Measurements from ENCODE around the gene PPP4R1. TPM values are rescaled to one million over a fixed set of nuclear protein-coding genes. Genes with fewer than 3 reads are reported as not detected.

PPP4R1 gene
- total and polyA plus RNA-seq, 2 of the 4 experiments (the other 2 are of a cell fraction), result 80.6 to 123 TPM

DNA sequence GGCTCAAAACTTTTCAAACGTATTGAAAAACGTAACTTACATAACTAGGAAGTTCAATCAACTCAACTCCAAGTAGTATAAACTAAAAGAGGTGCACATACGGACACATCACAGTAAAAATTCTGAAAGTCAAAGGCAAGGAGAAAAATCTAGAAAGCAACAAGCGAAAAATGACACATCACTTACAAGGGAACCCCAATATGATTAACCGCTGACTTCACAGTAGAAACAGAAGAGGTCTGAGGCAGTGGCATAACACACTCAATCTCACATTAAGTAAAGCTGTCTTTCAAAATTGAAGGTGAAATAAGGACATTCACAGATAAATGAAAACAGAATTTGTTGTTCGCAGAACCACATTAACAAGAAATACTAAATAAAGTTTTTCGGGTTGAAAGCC is 32.7 kb downstream of the PPP4R1 start:
- H3K36me3 ChIP-seq (ENCODE audit: control insufficient read depth, insufficient read depth, low read length), result peaks cover 19% of the 10 kb centered on the region
- CTCF ChIA-PET, result no interaction called here

More for the DNA sequence above, 32.7 kb downstream of the PPP4R1 start:
- dilution Hi-C loops (cut with HindIII; ENCODE audit: low sequenced_read_pairs, unreplicated experiment), result no loop called here
- Histone ChIP-seq H4K8ac (ENCODE audit: low read depth in 2 of 2, low read length in 2 of 2) (no peak overlapping the region), H3K14ac (replicated peaks; ENCODE audit: low read depth, low read length) (no peak overlapping the region), H2BK5ac (ENCODE audit: low read depth, low read length, poor library complexity, severe bottlenecking) (no peak overlapping the region), H3K18ac (ENCODE audit: low read depth, low read length) (no peak overlapping the region), H3K4me1 (ENCODE audit: control insufficient read depth, insufficient read depth, low read length) (peaks cover 2% of the 10 kb centered on the region; the same call in 1 of the 2 replicates), H3K56ac (ENCODE audit: extremely low read depth, insufficient read depth, low read length) (no peak overlapping the region), H3K4me2 (ENCODE audit: low read depth, low read length) (no peak overlapping the region), H3K9me3 (ENCODE audit: control insufficient read depth, insufficient read depth, low read length) (no peaks in the 10 kb centered on the region), H4K5ac (ENCODE audit: low read depth, low read length) (no peak overlapping the region), H2BK20ac (ENCODE audit: low read depth, low read length) (no peak overlapping the region), H2AK9ac (replicated peaks; ENCODE audit: low read depth, low read length, poor library complexity) (no peak overlapping the region), H3K9ac (ENCODE audit: low read depth, low read length) (no peak overlapping the region), H3K27ac (ENCODE audit: insufficient read depth, low read length) (no peak overlapping the region), H4K20me1 (ENCODE audit: insufficient read depth, low read length) (0 out of 2 replicates have a peak, but pooled peaks cover 3% of the 10 kb centered on the region), H2BK120ac (ENCODE audit: low read depth, low read length) (no peak overlapping the region), H2AK5ac (ENCODE audit: low read depth, low read length) (no peak overlapping the region), H3K4ac (ENCODE audit: low read depth, low read length) (no peak overlapping the region), H3K9me1 (ENCODE audit: insufficient read depth, low read length) (peaks cover 3% of the 10 kb centered on the region; the same call in 1 of the 2 replicates), H4K91ac (ENCODE audit: insufficient read depth, low read depth, low read length) (no peak overlapping the region), H3K23ac (ENCODE audit: low read depth, low read length) (no peak overlapping the region), H2BK15ac (ENCODE audit: low read depth, low read length) (no peak overlapping the region), H3K79me1 (ENCODE audit: low read depth in 1 of 2, low read length in 2 of 2) (peaks cover 10 to 40% of the 10 kb centered on the region in 2 experiments), H3K4me3 (ENCODE audit: insufficient read depth, low read depth, low read length) (no peak overlapping the region), H3K27me3 (ENCODE audit: control insufficient read depth, insufficient read depth, low read length) (no peaks in the 10 kb centered on the region), H2AFZ (replicated peaks; ENCODE audit: low read length, poor library complexity) (no peak overlapping the region)
- DNase-seq, result no peak
- in situ Hi-C loops (cut with MboI; ENCODE audit: low sequenced_read_pairs), result loop anchor here (10.0 kb wide), 1 partner anchor 363 kb away; no protein-coding TSS in a partner anchor
- intact Hi-C loops (cut with micrococcal nuclease), result no loop called here
- ATAC-seq (ENCODE audit: low read depth), result no peak
- no CpG with 5 or more reads among the region's 7 CpGs for WGBS, 2 experiments (ENCODE audit: extremely low coverage in 2 of 2, insufficient read length in 1 of 2)
- no TSS peak for BruUV-seq (replicated peaks)
- POLR2A ChIA-PET (ENCODE audit: unreplicated experiment), result no interaction called here
- TF ChIP-seq RFX5 (IDR thresholded peaks at IDR 0.05; ENCODE audit: low read depth, low read length) (no peak), CEBPB (IDR thresholded peaks at IDR 0.05; ENCODE audit: low read depth, low read length) (no peak), BHLHE40 (IDR thresholded peaks at IDR 0.05; ENCODE audit: low read depth, low read length) (no peak), FOS (IDR thresholded peaks at IDR 0.05; ENCODE audit: low read depth, low read length) (no peak), MAFK (IDR thresholded peaks at IDR 0.05; ENCODE audit: low read depth, low read length) (no peak), CHD1 (IDR thresholded peaks at IDR 0.05; ENCODE audit: low read depth, low read length) (no peak), POLR2A (IDR thresholded peaks at IDR 0.05; ENCODE audit: low read depth, low read length) (no peak)
- TF ChIP-seq, protein P1, sequence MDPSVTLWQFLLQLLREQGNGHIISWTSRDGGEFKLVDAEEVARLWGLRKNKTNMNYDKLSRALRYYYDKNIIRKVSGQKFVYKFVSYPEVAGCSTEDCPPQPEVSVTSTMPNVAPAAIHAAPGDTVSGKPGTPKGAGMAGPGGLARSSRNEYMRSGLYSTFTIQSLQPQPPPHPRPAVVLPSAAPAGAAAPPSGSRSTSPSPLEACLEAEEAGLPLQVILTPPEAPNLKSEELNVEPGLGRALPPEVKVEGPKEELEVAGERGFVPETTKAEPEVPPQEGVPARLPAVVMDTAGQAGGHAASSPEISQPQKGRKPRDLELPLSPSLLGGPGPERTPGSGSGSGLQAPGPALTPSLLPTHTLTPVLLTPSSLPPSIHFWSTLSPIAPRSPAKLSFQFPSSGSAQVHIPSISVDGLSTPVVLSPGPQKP (IDR thresholded peaks at IDR 0.05; ENCODE audit: borderline replicate concordance, low read depth, low read length), result no peak
